D721Med (cell line): ENCODE data around the gene GCLM.
"Not testable (repeated sequence)": the region's sequence is repeated elsewhere in the genome, so short reads cannot be mapped to it uniquely, and the experiment has no call there.

Experiments
- DNase-seq: peaks from one replicate; pipeline ENCODE4 v3.0.0; 2011; ENCODE audit warnings: low spot score; ENCODE audit not compliant: insufficient read length
- FAIRE-seq: peaks from 2 replicates; lab custom pipeline; 2011; peaks lifted over from hg19 to GRCh38; lab: Jason Lieb, UNC
- CTCF ChIP-seq: IDR thresholded peaks from 2 replicates; pipeline ENCODE4 v1.5.1; 2012; ENCODE audit warnings: mild to moderate bottlenecking, control low read depth; ENCODE audit not compliant: insufficient read depth; ENCODE audit errors: missing control alignments

The GCLM gene

DNA sequence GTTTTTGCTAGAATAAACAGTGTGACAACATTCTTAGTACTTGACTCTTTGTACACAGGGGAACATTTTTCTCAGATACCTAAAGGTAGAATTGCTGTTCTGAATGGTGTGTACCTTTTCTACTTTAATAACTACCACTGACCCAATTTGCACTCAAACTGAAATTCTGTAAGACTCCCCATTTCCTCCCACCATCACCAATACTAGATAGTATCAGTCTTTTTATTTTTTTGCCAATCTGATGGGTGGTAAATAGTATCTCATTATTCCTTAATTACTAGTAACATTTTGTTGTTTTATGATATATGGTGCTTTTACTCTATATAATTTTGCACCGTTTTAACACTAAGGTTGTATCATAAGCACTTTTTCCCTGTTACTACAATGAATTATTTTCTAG, 28.8 kb upstream of the GCLM start:
- TF ChIP-seq CTCF, result no peak
- FAIRE-seq (no peak), DNase-seq (no peak)

DNA sequence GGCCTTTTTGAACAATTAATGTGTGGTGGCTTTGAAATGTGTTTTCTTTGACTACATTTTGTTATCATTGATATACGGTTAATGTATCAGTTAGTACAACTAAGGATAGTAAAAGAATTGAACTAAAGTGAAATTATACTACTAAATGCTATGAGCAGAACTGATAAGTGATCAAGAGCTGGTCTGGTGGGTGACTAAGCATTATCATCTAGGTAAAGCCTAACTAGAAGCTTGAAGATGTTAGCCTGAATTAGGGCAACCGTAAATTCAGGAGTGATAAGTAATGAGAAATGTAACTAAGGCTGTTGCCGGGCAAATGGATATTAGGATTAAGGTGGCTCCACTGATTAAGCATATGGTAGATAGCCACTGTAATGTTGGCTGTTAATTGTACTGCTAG, 16.0 kb upstream of the GCLM start:
- no peak for TF ChIP-seq CTCF
- FAIRE-seq (peak; percentile 92), DNase-seq (no peak)

GRCh38 chr1:93919780-93920179, 10.6 kb upstream of the GCLM start:
- DNase-seq (no peak), FAIRE-seq (no peak)
- TF ChIP-seq CTCF, result no peak

GRCh38 chr1:93917302-93917701, 8.1 kb upstream of the GCLM start:
- TF ChIP-seq CTCF, result no peak
- no peak for FAIRE-seq
- no peak for DNase-seq

- FAIRE-seq, DNase-seq: not testable (repeated sequence)
These were observed 1.6 kb upstream of the GCLM start for GRCh38 chr1:93910880-93911279.

DNA sequence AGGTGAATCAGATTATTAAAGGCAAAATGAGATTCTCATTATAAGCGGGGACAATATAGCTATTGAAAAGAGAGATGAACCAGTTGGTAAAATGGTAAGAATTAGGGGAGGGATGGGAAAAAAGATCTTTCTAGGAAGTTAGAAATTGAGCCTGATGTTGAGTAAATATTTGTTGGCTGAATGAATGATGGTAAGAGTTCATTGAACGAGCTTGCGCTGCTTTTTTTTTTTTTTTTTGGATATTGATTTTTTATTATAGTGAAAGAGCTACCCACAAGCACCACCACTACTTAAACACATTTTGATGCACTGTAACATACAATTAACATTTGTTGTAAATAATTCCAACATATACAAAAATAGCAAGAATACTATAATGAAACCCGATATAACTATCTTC, 1.1 kb upstream of the GCLM start:
- DNase-seq (no peak), FAIRE-seq (peak; percentile 32)
- no peak for TF ChIP-seq CTCF

DNA sequence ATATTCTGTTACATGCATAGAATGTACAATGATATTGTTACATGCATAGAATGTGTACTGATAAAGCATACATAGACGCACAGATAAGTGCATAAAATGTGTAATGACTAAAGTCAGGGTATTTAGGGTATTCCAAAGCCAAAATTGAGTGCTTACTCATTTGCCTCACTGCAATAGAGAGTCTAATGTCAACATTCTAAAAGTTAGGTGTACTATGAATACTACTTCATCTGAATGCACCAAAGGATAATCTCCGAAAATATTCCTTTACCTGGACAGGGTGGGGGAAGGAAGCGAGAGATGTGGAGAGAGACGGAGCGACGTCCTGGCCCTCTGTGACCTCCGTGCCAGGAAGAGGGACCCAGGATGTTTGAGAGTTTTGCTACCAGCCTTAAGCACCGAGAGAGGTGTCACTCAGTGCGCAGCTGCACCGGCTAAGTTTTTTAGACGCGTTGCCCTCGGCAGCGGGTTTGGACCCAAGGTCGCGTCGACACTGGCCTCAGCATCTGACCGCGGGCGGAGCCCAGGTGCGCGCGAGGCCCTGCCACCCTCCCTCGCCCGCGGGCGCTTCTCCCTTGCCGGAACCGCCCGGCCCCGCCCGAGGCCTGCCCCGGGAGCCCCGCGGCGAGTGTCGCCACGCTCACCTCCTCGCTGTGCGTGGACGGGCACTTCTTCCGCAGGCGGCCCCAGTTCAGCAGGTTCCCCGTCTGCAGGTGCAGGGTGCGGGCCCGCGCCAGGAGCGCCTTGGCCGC, 660 bp downstream of the GCLM start:
- FAIRE-seq, result no peak
- no peak for TF ChIP-seq CTCF
- DNase-seq, result no peak
